ENCODE data around the gene BACH2. TPM values are rescaled to one million over a fixed set of nuclear protein-coding genes. Genes with fewer than 3 reads are reported as not detected.

Gene BACH2
- total and polyA plus RNA-seq, 10 of the 15 experiments (the other 5 are each of a cell fraction or from before 2014, with no cell fraction given): 0.03 to 0.28 (median 0.04) TPM; not detected in 3

GRCh38 chr6:90139272-90139817 lies 157.3 kb downstream of the BACH2 start:
- WGBS (ENCODE audit: insufficient coverage, insufficient replicate concordance, low lambda C conversion rate, missing lambda C conversion rate): 59% methylated on average over 7 of the region's 7 CpGs
- in situ Hi-C loops (cut with MboI): no loop called here
- intact Hi-C loops (cut with micrococcal nuclease; ENCODE audit: unreplicated experiment): no loop called here
- POLR2A ChIA-PET: no interaction called here
- SMC1A ChIA-PET (ENCODE audit: uncharacterized antibody, unreplicated experiment): no interaction called here
- CTCF ChIA-PET: interaction anchor here (0.6 kb wide), 1 partner anchor 125 kb away, joined by 3 read pairs; no protein-coding TSS in a partner anchor
- Histone ChIP-seq H3K9me3 (replicated peaks; ENCODE audit: control insufficient read depth, insufficient read depth, low read length) (no peaks in the 10 kb centered on the region), H3K4me1 (ENCODE audit: control insufficient read depth, insufficient read depth, low read length) (no peaks in the 10 kb centered on the region), H3K9ac (ENCODE audit: control insufficient read depth, insufficient read depth, low read length) (no peak overlapping the region), H3K4me2 (ENCODE audit: control insufficient read depth, insufficient read depth) (no peak overlapping the region), H3K4me3 (no peak overlapping the region), H2AFZ (ENCODE audit: control insufficient read depth, low read depth, low read length) (no peak overlapping the region), H3K36me3 (ENCODE audit: control insufficient read depth in 2 of 2, insufficient read depth in 2 of 2, low read length in 1 of 2) (no peaks in the 10 kb centered on the region), H3K27me3 (replicated peaks in 1 of 2; ENCODE audit: control insufficient read depth in 2 of 2, insufficient read depth in 2 of 2, low read length in 1 of 2) (no peaks in the 10 kb centered on the region; a peak in 2 of 4 replicates), H3K27ac (ENCODE audit: control insufficient read depth, insufficient read depth) (no peak overlapping the region), H4K20me1 (ENCODE audit: control insufficient read depth, insufficient read depth) (no peaks in the 10 kb centered on the region), H3K79me2 (ENCODE audit: control insufficient read depth, insufficient read depth, low read length) (no peaks in the 10 kb centered on the region)
- ATAC-seq (no peak), FAIRE-seq (no peak), DNase-seq (ENCODE audit: low read depth, low spot score) (no peak)
- RAD21 ChIA-PET (ENCODE audit: unreplicated experiment): no interaction called here
- BruUV-seq (replicated peaks): no TSS peak
- no peak for TF ChIP-seq GABPA (IDR thresholded peaks at IDR 0.05; ENCODE audit: low read depth)
- TF ChIP-seq RELB (IDR thresholded peaks at IDR 0.05; ENCODE audit: low read depth): no peak
- no peak for TF ChIP-seq NFIC (IDR thresholded peaks at IDR 0.05; ENCODE audit: low read depth, low read length)
- no peak for TF ChIP-seq SPI1 (IDR thresholded peaks at IDR 0.05; ENCODE audit: borderline replicate concordance, insufficient read depth, low read depth, low read length)
- TF ChIP-seq ZBTB4 (CRISPR knock-in tag; IDR thresholded peaks at IDR 0.05): no peak
- TF ChIP-seq ZBED1 (IDR thresholded peaks at IDR 0.05; ENCODE audit: borderline replicate concordance): no peak
- TF ChIP-seq SIX5 (IDR thresholded peaks at IDR 0.05; ENCODE audit: low read depth, low read length, severe bottlenecking): no peak
- no peak for TF ChIP-seq HDAC6 (IDR thresholded peaks at IDR 0.05; ENCODE audit: unreplicated experiment)
- TF ChIP-seq SMAD1 (IDR thresholded peaks at IDR 0.05; ENCODE audit: low read depth, partially characterized antibody): no peak
- no peak for TF ChIP-seq GATAD2B (conservative IDR thresholded peaks at IDR 0.05; ENCODE audit: low read depth)
- TF ChIP-seq ETV6 (conservative IDR thresholded peaks at IDR 0.05 in 1 of 2, IDR thresholded peaks at IDR 0.05 in 1 of 2; ENCODE audit: borderline replicate concordance in 1 of 2, low read depth in 1 of 2): no peak
- no peak for TF ChIP-seq NR2C1 (IDR thresholded peaks at IDR 0.05)
- TF ChIP-seq TCF12 (IDR thresholded peaks at IDR 0.05; ENCODE audit: low read depth, low read length): no peak
- no peak for TF ChIP-seq POLR2AphosphoS2 (IDR thresholded peaks at IDR 0.05; ENCODE audit: low read depth, low read length)
- TF ChIP-seq ZZZ3 (IDR thresholded peaks at IDR 0.05; ENCODE audit: control insufficient read depth, insufficient read length, low read depth): no peak
- TF ChIP-seq SREBF1 (IDR thresholded peaks at IDR 0.05; ENCODE audit: low read length): no peak
- no peak for TF ChIP-seq EGR1 (IDR thresholded peaks at IDR 0.05; ENCODE audit: borderline replicate concordance in 1 of 2, low read depth in 2 of 2, low read length in 2 of 2)
- no peak for TF ChIP-seq NKRF (conservative IDR thresholded peaks at IDR 0.05)
- no peak for TF ChIP-seq CREM (IDR thresholded peaks at IDR 0.05; ENCODE audit: low read depth)
